ENCODE data around the gene SLC7A5.
A peak's percentile ranks its signal among the peaks of the same experiment; 100 is the strongest.
"Not testable (repeated sequence)": the region's sequence is repeated elsewhere in the genome, so short reads cannot be mapped to it uniquely, and the experiment has no call there.

Gene SLC7A5

DNA sequence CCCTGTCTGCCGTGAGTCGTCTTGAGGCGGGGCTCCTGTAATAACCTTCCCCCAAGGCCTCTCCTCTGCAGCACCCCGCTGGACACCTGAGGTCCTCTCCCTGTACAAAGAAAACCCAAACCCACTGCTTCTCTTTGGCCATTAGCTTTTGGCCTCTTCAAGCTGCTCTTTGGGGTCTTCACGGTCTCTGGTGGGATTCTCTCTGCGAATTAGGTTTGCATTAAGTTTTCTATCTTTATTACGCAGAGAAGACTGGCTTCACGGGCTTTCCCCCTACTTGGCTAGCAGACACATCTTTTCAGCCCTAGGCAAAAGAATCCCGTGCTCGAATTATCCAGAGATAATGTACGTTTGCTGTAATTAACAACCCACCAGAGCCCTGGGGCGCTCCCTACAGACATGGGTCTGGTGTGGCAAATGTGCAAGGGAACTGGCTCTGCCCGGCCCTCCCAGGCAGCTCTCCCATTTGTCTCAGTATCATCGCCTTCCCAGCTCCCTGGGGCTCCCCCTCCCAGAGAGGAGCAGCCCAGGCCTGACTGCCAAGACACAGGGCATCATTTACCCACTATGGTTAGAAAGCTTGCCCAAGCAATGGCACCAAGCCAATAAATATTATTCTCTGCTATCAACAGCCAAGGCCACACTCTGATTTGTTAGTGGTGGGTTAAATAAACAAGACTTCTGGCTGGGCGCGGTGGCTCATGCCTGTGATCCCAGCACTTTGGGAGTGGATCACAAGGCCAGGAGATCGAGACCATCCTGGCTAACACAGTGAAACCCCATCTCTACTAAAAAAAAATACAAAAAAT, 78.8 kb downstream of the SLC7A5 start:
- DNase-seq: no peak

DNA sequence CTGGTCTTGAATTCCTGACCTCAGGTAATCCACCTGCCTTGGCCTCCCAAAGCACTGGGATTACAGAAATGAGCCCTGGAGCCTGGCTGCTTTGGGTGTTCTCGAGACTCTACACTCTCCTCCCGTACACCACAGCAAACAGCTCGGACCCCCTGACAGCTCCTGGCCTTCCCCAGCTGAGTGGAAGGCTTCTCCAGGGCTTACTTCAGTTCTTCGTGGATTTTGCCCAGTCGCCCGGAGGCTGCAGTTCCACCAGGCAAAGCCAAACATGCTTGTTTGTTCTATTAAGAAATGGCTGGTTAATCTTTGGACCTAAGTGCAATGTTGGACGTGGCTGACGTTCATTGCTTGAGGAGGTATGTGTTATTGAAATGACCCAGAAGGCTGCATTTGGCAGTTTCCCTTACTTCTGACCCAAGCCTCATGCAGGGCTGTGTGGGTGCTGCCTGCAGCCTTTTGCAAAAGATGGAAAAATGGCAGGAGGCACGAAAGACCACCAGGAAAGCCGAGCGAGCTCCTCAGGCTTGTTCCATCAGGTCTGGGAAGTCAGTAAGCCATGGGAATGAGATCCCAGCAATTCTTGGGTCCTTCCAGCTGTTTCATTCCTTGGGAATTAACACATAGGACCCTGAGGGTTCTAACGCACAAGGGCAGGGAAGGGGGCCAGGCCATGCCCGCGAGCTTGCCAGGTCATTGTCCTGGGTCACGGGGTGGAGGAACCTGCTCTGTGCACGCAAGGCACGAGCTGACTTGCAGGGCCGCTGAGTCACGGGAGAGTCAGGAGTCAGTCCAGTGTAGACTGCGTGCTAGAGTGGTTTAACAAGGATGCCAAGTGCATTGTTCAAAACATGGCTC, 79.6 kb downstream of the SLC7A5 start:
- no peak for DNase-seq

DNA sequence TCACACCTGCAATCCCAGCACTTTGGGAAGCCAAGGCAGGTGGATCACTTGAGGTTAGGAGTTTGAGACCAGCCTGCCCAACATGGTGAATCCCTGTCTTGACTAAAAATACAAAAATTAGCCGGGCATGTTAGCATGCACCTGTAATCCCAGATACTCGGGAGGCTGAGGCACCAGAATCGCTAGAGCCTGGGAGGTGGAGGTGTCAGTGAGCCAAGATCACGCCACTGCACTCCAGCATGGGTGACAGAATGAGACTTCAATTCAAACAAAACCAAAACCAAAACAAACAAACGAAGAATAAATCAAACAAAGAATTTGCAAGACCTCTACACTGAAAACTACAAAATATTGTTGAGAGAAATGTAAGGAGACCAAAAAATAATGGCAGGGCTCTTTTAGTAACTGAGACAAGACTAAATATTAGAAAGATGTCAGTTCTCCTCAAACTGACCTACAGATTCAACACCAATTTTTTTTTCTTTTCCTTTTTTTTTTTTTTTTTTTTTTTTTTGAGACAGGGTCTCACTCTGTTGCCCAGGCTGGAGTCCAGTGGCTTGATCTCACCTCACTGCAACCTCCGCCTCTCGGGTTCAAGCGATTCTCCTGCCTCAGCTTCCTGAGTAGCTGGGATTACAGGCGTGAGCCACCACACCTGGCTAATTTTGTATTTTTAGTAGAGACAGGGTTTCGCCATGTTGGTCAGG, 80.4 kb downstream of the SLC7A5 start:
- not testable (repeated sequence) for DNase-seq

DNA sequence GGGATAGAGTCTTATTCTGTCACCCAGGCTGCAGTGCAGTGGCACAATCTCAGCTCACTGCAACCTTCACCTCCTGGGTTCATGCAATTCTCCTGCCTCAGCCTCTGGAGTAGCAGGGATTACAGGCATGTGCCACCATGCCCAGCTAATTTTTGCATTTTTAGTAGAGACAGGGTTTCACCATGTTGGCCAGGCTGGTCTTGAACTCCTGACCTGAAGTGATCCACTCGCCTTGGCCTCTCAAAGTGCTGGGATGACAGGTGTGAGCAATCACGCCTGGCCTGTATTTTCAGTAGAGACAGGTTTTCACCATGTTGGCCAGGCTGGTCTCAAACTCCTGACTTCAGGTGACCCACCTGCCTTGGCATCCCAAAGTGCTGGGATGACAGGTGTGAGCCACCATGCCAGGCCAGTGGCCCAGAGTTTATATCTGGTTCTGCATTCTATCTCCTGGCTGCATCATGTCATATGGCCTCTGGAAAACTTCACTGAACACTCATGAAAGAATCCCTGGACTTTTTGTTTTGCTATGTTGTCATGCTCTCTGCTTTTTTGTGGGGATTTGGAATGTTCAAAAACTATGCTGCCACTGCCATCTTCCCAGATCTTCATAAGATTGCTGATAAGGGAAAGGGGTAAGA, 81.7 kb downstream of the SLC7A5 start:
- DNase-seq: not testable (repeated sequence)

DNA sequence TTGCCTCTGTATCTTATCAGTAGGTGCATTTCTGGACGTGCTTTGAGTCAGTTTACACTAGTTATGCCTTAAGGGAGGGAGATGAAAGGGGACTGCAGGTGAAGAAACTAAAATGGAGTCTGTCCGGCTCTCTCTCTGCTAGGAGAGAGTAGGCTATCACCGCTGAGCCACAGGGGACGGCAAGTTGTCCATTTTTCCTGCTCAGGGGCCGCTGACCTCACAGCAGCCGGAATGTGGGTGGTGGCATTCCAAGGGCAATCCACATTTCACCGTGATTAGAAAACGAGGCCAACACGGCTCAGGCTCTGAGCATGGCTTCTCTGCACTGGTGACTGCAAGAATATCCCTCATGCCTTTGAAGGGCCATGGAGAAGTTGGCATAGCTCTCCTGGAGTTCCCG, 84.5 kb downstream of the SLC7A5 start:
- no peak for DNase-seq

DNA sequence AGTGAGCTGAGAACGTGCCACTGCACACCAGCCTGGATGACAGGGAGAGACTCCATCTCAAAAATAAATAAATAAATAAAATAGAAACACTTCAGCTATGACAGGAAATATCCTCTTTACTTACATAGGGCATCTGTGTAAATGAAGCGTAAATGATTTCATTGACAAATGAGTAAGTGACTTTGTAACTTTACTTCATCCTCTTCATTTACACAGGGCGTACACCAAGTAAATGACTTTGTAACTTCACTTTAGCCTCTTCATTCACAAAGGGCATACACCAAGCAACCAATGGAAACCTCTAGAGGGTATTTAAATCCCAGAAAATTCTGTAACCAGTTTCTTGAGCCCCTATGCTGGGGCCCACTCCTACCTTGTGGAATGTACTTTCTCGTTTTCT, 87.3 kb downstream of the SLC7A5 start:
- no peak for DNase-seq

DNA sequence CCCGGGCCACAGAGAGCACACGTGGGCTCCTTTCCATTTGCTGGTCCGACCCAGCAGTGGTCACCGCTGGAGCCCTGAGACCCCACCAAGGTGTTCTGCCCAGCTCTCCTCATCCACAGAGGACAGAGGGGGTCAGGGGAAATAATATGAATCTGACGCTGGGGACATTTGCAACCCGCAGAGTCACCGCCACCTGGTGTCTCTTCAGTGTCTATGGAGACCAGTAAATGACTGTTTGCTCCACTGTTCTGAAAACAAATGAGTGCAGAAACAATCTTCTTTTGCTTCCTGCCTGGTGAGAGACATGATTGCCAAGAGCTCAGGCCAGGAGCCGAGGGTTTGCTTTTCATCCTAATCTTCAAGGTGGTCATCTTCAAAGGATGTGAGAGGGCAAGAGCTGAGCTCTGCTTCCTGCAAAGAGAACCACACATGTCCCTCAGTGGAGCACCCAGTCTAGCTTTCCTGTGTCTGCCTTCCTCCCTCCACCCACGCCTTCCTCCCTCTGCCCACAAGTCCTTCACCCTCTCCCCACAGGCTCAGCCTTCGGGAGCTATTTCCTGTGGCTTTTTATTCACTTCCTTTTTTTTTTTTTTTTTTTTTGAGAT, 88.8 kb downstream of the SLC7A5 start:
- DNase-seq: peak in 3 of 5 experiments; percentile 28 to 81 (median 72)
